ENCODE results near the gene CLNK.

- TF ChIP-seq EZH2phosphoT487 (IDR thresholded peaks at IDR 0.05; ENCODE audit: low read depth) (no peak), CTCF (IDR thresholded peaks at IDR 0.05; ENCODE audit: low read depth, low read length) (no peak)
Observed at GRCh38 chr4:10698172-10698571, 13.6 kb upstream of the CLNK start.

Data from OCI-LY3 (cell line).